CD4-positive, alpha-beta T cell treated with Interleukin-21 for 1 hour (primary cell): Measurements from ENCODE around the gene OR2S2.
"Not testable (repeated sequence)": the region's sequence is repeated elsewhere in the genome, so short reads cannot be mapped to it uniquely, and the experiment has no call there.

Experiments
- DNase-seq: peaks from one replicate; pipeline ENCODE4 v3.0.0-alpha.2; 2020

OR2S2 gene

GRCh38 chr9:35960039-35960655 is 2.2 kb upstream of the OR2S2 start:
- no peak for DNase-seq

GRCh38 chr9:35956651-35957050 is 1.3 kb downstream of the OR2S2 start:
- no peak for DNase-seq

GRCh38 chr9:35954942-35955546 is 2.9 kb downstream of the OR2S2 start:
- peak; percentile 73 for DNase-seq

- DNase-seq, result no peak
Observed at GRCh38 chr9:35952526-35953191, 5.3 kb downstream of the OR2S2 start.

- DNase-seq, result no peak
Observed at GRCh38 chr9:35951736-35952135, 6.2 kb downstream of the OR2S2 start.

- DNase-seq, result no peak
Observed at GRCh38 chr9:35948901-35949318, 9.0 kb downstream of the OR2S2 start.

GRCh38 chr9:35948451-35948850 is 9.5 kb downstream of the OR2S2 start:
- DNase-seq, result no peak

- peak; percentile 64 for DNase-seq
Observed at GRCh38 chr9:35945341-35946018, 12.5 kb downstream of the OR2S2 start.

- no peak for DNase-seq
Observed at GRCh38 chr9:35944841-35945240, 13.1 kb downstream of the OR2S2 start.

- DNase-seq, result no peak
Observed at GRCh38 chr9:35944173-35944572, 13.8 kb downstream of the OR2S2 start.

GRCh38 chr9:35942286-35942685 is 15.7 kb downstream of the OR2S2 start:
- DNase-seq, result no peak

GRCh38 chr9:35940458-35941407 is 17.2 kb downstream of the OR2S2 start:
- peak; percentile 65 for DNase-seq

- no peak for DNase-seq
Observed at GRCh38 chr9:35939679-35940250, 18.2 kb downstream of the OR2S2 start.

- no peak for DNase-seq
Observed at GRCh38 chr9:35938474-35939356, 19.2 kb downstream of the OR2S2 start.

- no peak for DNase-seq
Observed at GRCh38 chr9:35937227-35937626, 20.7 kb downstream of the OR2S2 start.

GRCh38 chr9:35935755-35936509 is 22.0 kb downstream of the OR2S2 start:
- no peak for DNase-seq

GRCh38 chr9:35935261-35935660 is 22.7 kb downstream of the OR2S2 start:
- no peak for DNase-seq

GRCh38 chr9:35934069-35934468 is 23.9 kb downstream of the OR2S2 start:
- DNase-seq, result not testable (repeated sequence)

GRCh38 chr9:35933550-35934067 is 24.3 kb downstream of the OR2S2 start:
- no peak for DNase-seq

- DNase-seq, result peak; percentile 19
Observed at GRCh38 chr9:35932735-35933134, 25.2 kb downstream of the OR2S2 start.
